GM19238 (cell line): ENCODE data around the gene TMEM225B.
"Not testable (repeated sequence)": the region's sequence is repeated elsewhere in the genome, so short reads cannot be mapped to it uniquely, and the experiment has no call there.

ENCODE experiments used
- DNase-seq: peaks from one replicate; pipeline ENCODE4 v3.0.0; 2011; ENCODE audit warnings: low spot score; ENCODE audit not compliant: insufficient read length

TMEM225B gene

DNA sequence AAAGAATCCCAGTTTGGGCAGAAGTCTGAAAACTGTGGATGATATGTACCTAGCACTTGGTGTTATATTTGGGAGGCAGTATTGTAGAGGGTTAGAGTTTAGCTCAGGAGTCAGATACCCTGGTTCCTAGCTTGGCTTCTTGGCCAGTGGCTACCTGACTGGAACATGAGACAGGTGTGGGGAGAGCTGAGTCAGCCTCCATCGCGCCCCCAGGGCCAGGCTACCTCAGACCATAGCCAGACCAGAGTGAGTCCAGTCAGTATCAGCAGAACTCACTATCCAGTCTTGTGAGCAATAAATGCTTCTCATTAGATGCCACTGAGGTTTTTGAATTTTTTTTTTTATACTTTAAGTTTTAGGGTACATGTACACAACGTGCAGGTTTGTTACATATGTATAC lies 55.7 kb downstream of the TMEM225B start:
- no peak for DNase-seq

DNA sequence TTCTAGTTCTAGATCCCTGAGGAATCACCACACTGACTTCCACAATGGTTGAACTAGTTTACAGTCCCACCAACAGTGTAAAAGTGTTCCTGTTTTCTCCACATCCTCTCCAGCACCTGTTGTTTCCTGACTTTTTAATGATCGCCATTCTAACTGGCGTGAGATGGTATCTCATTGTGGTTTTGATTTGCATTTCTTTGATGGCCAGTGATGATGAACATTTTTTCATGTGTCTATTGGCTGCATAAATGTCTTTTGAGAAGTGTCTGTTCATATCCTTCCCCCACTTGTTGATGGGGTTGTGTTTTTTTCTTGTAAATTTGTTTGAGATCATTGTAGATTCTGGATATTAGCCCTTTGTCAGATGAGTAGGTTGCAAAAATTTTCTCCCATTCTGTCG lies 56.6 kb downstream of the TMEM225B start:
- DNase-seq, result not testable (repeated sequence)

DNA sequence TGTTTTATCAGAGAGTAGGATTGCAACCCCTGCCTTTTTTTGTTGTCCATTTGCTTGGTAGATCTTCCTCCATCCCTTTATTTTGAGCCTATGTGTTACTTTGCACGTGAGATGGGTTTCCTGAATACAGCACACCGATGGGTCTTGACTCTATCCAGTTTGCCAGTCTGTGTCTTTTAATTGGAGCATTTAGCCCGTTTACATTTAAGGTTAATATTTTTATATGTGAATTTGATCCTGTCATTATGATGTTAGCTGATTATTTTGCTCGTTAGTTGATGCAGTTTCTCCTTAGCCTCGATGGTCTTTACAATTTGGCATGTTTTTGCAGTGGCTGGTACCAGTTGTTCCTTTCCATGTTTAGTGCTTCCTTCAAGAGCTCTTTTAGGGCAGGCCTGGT lies 59.8 kb downstream of the TMEM225B start:
- DNase-seq, result not testable (repeated sequence)
